GM12873 (cell line): Measurements from ENCODE around the gene CBR3.

ENCODE experiments used
- CTCF ChIP-seq: IDR thresholded peaks from 2 replicates; pipeline ENCODE4 v1.5.1; 2012; ENCODE audit warnings: low read depth, mild to moderate bottlenecking, moderate library complexity, low read length, control low read depth; ENCODE audit not compliant: insufficient read depth; ENCODE audit errors: missing control alignments

CBR3 gene

GRCh38 chr21:36171741-36172331, 37.0 kb downstream of the CBR3 start:
- no peak for TF ChIP-seq CTCF

- TF ChIP-seq CTCF = no peak
Observed at GRCh38 chr21:36174780-36175179, 39.9 kb downstream of the CBR3 start.

GRCh38 chr21:36175771-36176565, 41.1 kb downstream of the CBR3 start:
- no peak for TF ChIP-seq CTCF

- TF ChIP-seq CTCF = no peak
Observed at GRCh38 chr21:36178349-36178748, 43.5 kb downstream of the CBR3 start.

GRCh38 chr21:36179145-36179544, 44.3 kb downstream of the CBR3 start:
- TF ChIP-seq CTCF = no peak

- no peak for TF ChIP-seq CTCF
Observed at GRCh38 chr21:36180963-36181362, 46.1 kb downstream of the CBR3 start.

GRCh38 chr21:36183144-36183795, 48.4 kb downstream of the CBR3 start:
- TF ChIP-seq CTCF = no peak
